Activated CD8-positive, alpha-beta memory T cell treated with anti-CD3 and anti-CD28 coated beads, Interleukin-2, amount 50 U/mL, for 1 hour (primary cell): ENCODE measurements around the gene ESD.

ENCODE experiments used
- DNase-seq: peaks from one replicate; pipeline ENCODE4 v3.0.0-alpha.2; 2020; ENCODE audit errors: extremely low read depth

ESD gene

DNA sequence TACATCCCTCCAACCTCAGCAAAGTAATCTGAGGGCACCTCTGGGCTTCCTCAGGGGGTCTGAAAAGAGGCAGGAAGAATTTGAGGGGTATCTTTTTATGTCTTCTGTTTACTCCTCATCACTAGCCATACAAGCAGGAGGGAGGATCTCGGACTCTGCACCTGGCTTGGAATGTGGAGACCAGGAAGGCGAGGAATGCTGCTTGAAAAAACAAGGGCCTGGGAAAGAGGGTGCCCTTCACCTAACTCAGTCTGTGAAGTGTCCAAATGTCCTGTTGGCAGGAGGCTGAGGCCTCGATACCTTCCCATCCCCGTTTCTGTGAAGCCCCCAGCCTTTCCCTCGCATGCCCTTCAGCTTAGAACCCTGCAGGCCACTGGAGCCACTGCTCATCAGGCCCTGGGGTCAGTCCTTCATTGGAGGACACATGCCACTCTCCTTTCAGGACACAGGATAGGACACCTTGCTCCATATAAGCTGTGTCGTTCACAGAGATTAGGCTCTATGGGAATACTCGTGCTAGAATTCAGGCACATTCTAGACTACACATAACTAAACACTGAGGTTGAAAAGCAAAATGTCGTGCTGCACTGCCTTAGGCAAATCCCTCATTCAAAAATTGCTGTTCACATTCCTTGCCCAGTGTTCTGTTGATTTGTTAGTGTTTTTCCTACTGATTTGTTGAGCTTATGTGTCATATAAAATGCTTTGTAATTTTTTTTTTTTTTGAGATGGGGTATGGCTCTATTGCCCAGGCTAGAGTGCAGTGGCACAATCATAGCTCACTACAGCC is 49.7 kb downstream of the ESD start:
- DNase-seq: no peak

DNA sequence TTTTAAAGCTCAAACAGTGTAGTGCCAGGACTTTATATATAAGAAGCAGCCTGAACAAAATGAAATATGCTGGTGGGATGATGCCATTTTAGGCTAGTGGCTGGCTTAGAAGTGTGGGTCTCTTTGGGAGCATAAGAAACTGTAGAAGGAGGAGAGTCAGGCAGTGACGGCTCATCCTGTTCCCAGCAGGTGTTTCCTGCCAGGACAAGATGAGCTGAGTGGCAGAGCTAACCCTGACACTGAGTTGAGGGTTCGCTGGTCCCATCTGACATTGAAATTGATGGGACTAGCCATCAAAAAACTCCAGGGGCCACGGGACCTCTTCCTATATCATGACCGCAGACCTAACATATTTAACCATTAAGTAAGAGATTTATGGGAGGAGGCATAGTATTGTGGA is 51.3 kb downstream of the ESD start:
- no peak for DNase-seq

DNA sequence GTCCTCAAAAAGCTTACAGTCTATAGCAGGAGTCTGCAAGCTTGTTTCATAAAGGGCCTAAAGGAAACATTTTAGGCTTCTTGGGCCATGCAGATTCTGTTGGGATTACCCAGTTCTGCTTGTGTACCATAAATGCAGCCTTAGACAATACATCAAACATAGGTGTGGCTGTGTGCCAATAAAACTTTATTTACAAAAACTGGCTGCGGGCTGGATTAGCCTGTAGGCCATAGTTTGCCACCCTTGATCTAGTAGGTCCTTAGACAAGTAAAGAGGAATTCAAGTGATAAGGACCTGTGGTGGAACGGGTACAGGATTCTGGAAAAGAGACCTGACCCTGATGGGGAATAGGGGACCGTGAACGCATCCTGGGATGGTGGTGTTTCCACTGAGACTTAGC is 51.9 kb downstream of the ESD start:
- DNase-seq: no peak

DNA sequence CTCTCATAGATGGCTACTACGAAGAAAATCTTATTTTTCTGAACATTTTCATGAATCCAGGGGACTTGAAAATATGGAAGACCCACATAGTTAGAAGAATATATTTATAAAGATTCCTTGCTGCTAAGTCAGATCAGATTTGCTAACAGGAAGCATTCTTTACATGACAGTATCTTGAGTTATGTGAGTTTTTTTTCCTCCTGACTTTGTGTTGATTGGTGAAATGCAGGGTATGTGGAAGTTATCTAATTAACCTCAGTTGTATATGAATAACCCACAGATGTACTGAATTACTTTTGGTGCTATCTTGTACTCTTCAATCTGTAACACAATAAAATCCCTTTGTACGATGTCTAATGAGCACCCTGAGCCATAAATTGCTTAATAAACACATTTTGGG is 53.8 kb downstream of the ESD start:
- no peak for DNase-seq

DNA sequence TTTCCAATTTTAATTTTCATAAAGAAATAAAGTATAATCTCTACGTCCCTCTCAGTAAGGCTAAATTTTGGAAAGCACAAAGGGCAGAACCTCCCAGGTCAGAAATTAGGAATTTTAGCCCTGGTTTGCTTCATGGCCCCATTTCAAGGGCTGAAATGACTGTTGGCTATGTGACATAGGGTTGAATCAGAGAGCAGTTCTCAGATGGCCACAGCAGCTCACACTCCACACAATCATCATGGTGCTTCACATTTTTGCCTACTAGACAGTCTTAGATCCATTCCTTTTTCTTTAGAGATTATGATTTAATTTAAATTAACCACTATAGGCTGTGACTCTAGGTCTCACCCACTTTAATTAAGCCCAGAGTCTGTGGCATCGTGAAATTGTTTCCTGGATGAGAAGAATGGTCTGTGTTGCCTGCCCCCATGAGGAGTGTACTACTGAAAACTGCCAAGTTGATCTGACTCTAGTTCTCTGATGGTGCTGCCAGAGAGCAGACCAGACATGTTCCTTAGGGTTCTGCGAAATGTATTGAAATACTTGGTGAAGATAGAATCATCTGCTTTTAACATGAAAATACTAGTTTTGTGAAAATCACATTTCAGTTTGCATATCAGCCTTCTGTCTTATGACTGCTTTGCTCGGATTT is 57.4 kb downstream of the ESD start:
- no peak for DNase-seq

DNA sequence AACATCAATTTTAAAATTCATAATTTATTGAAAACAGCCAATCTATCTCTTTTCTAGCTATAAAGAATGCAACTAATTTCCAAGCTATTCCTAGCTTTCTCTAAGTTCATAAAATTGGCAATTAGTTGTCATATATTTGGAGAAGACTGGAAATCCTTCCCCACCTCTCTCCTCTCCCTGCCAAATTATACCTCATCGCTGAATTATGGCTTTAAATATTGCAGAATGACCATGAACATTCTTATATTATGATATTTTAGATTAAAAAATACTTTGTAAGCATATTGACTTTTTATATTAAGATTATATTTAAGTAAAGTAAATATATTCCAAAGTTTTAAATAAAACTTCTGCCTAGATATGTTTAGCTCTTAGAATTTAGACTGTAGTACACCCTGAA is 58.2 kb downstream of the ESD start:
- no peak for DNase-seq

DNA sequence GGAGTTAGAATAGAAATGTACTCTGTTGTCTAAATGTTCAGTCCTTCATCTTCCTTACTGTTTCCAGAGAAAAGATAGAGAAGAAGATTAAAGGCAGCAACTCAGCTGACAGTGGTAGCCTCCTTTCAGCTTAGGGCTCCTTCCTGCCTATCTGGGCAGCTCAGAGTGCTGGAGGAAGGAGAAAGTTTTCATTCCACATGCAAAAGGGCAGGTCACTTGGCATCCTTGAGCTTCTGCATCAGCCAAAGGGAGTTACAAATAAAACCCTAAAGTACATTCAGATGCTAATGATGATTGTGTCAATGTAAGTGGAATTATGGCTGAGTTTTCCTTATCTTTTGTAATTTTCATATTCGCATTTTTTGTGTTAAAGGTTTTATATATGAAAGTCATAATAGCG is 58.9 kb downstream of the ESD start:
- DNase-seq: no peak

DNA sequence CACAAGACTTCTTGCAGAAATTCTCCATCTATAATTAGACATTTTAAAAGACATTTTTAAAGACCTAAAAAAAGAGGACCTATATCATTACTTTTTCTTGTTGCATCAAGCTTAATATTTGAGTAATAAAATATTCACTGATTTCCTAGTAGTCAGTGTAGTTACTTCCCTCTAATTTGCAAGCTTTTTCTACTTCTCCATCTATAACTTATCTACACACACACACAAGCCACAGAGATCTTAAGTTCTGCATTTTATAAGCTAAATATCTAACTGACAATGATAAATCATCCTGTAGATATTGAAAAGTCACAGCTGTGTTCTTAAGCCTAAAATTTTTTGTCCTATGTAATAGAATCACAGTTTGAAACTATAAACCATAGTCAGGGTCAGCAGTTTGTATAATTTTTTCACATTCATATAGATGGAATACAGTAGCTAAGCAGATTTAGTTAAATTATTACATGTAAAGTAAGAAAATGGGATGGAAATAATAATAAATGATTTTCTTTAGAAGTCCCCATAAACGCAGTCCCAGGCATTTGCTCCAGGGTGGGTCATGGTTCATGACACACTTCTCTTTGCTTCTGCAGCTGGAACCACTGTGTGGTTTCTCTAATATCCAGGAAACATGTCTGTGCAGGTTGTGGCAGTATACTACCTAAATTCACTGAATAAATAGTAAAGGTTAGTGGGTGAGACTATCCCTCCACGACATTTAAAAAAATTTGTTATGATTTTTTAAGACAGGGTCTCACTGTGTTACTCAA is 60.2 kb downstream of the ESD start:
- no peak for DNase-seq

DNA sequence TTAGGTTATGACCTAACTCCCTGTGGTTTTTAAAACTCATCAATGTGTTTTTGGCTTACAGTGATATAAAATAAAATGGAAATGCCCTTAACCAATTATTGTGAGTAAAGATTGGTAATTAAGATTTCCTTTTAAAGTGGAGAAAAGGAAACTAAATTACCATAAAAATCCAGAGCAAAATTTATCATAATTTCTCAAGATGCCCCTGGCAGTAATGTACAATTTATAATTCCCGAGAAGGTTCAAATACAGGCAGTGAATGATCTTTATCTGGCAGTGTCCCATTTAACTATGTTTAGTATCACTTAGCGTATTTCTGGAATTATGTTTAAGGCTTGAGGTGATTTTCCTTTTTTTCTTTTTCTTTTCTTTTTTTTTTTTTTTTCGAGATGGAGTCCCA is 61.5 kb downstream of the ESD start:
- DNase-seq: no peak

DNA sequence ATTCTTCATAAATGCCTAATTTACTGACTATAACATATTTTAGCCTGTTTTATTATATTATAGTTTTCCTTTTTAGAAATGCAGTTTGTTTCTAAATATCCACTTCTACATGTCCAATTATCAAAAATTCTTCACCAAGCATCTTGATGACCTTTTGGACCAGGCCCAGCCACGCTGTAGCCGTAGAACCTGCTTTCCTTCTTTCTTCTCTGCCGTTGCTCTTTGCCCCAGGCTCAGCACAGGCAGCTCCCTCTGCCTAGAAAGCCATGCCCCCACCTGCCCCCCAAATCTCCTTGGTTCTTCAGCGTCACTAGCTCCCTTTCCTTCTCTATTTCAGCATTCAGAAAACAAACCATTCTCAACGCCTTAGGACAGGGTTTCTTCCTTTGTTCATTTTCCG is 65.4 kb downstream of the ESD start:
- DNase-seq: no peak

DNA sequence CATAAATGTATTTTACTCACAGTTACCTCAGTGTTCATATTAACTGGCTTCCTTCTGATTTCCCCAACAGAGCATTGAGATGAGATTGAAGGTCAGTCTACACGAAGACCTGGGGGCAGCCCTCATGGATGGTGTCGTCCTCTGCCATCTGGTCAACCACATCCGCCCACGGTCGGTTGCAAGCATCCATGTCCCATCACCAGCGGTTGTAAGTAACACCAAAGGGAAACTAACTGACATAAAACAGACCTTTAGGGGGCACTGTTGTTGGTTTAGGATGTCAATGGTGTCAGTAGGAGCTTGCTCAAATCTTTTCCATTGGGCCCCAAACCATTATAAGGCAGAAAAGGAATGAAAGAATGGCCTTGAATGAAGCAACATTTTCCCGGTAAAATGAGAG is 68.2 kb downstream of the ESD start:
- no peak for DNase-seq

DNA sequence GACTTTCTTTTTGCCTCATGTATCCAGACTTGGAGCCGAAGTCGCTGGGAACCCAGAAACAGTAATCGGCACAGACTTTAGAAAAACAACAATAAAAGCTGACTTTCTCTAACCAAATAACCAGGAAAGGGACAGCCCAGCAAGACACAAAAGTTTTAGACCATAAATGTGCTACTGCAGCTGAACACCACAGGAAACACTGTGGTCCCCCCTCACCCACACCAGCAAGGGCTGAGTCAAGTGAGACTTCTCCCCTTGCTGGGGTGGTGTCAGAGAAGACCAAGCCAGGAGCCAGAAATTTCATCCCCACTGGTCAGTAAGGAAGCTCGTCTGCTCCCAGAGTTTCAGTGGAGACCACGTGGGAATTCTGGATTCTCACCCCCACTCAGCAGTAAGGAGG is 70.6 kb downstream of the ESD start:
- DNase-seq: no peak
